ENCODE data around the gene HLA-DQB1.

DNA sequence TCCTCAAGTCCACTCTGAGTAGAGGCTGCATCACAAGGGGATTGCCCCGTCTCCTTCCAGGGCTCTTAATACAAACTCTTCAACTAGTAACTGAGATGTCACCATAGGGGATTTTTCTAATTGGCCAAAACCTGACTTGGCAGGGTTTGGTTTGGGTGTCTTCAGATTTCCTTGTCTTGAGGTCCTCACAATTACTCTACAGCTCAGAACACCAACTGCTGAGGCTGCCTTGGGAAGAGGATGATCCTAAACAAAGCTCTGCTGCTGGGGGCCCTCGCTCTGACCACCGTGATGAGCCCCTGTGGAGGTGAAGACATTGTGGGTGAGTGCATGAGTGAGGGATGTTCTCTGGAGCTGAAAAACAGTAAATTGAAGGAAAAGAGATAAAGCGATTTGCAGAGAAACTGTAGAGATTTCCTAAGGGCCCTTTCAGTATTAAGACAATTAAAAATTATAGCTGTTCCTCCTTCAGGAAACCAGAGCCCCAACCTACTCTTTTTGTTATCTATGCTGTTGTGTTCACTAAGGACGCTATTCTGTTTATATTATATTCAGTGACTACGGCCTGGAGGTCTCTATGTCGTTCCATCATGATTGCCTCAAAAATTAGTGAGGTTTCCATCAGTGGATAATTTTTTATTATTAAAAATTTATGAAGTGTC is 29.1 kb downstream of the HLA-DQB1 start, which contains the start of gene HLA-DQA1:
- TF ChIP-seq EZH2phosphoT487 (IDR thresholded peaks at IDR 0.05; ENCODE audit: insufficient read depth, low read depth) (no peak), EZH2 (IDR thresholded peaks at IDR 0.05; ENCODE audit: insufficient read depth, poor library complexity, severe bottlenecking) (no peak)
